GM08714 (cell line): ENCODE measurements around the gene TMEM44.

Source experiments
- H3K4me3 ChIP-seq: fragments of 200-500 bp; sonication (Bioruptor generic); 2 replicates; pipeline ENCODE4 v1.5.1; 2014; ENCODE audit warnings: mild to moderate bottlenecking, low read length, inconsistent platforms
- ZNF274 ChIP-seq: IDR thresholded peaks from 2 replicates; pipeline ENCODE4 v1.6.1; 2012; ENCODE audit warnings: mild to moderate bottlenecking, low read depth, low read length

The TMEM44 gene

GRCh38 chr3:194570235-194570634 is 63.0 kb downstream of the TMEM44 start:
- no peak overlapping the region for H3K4me3 ChIP-seq
- TF ChIP-seq ZNF274, result no peak

- no peak overlapping the region for H3K4me3 ChIP-seq
- TF ChIP-seq ZNF274, result no peak
Observed at GRCh38 chr3:194569252-194569651, 64.0 kb downstream of the TMEM44 start.

- TF ChIP-seq ZNF274, result no peak
- H3K4me3 ChIP-seq, result no peak overlapping the region
Observed at GRCh38 chr3:194565597-194566190, 67.5 kb downstream of the TMEM44 start.

GRCh38 chr3:194562986-194563385 is 70.2 kb downstream of the TMEM44 start:
- no peak for TF ChIP-seq ZNF274
- no peak overlapping the region for H3K4me3 ChIP-seq

GRCh38 chr3:194561306-194561974 is 71.8 kb downstream of the TMEM44 start:
- TF ChIP-seq ZNF274, result no peak
- no peak overlapping the region for H3K4me3 ChIP-seq

- TF ChIP-seq ZNF274, result no peak
- H3K4me3 ChIP-seq, result no peak overlapping the region
Observed at GRCh38 chr3:194560047-194560446, 73.2 kb downstream of the TMEM44 start.

- no peak overlapping the region for H3K4me3 ChIP-seq
- TF ChIP-seq ZNF274, result no peak
Observed at GRCh38 chr3:194559530-194559929, 73.7 kb downstream of the TMEM44 start.

- no peak overlapping the region for H3K4me3 ChIP-seq
- TF ChIP-seq ZNF274, result no peak
Observed at GRCh38 chr3:194556086-194557056, 76.8 kb downstream of the TMEM44 start.

GRCh38 chr3:194555175-194556062 is 77.8 kb downstream of the TMEM44 start:
- no peak for TF ChIP-seq ZNF274
- no peak overlapping the region for H3K4me3 ChIP-seq

- no peak for TF ChIP-seq ZNF274
- no peak overlapping the region for H3K4me3 ChIP-seq
Observed at GRCh38 chr3:194554473-194555123, 78.6 kb downstream of the TMEM44 start.

- no peak for TF ChIP-seq ZNF274
- H3K4me3 ChIP-seq, result no peak overlapping the region
Observed at GRCh38 chr3:194552327-194552949, 80.8 kb downstream of the TMEM44 start.

GRCh38 chr3:194549853-194550252 is 83.4 kb downstream of the TMEM44 start:
- no peak overlapping the region for H3K4me3 ChIP-seq
- no peak for TF ChIP-seq ZNF274

GRCh38 chr3:194548346-194549321 is 84.6 kb downstream of the TMEM44 start:
- TF ChIP-seq ZNF274, result no peak
- no peak overlapping the region for H3K4me3 ChIP-seq
